GM21723 (cell line): ENCODE results near the gene AFDN.
"Not testable (repeated sequence)": the region's sequence is repeated elsewhere in the genome, so short reads cannot be mapped to it uniquely, and the experiment has no call there.

ENCODE experiments used
- ATAC-seq: cut with Tn5 transposase; IDR thresholded peaks from one replicate; pipeline ENCODE4 v1.9.1; 2021; ENCODE audit warnings: mild to moderate bottlenecking, moderate library complexity; ENCODE audit not compliant: unreplicated experiment

Gene AFDN

DNA sequence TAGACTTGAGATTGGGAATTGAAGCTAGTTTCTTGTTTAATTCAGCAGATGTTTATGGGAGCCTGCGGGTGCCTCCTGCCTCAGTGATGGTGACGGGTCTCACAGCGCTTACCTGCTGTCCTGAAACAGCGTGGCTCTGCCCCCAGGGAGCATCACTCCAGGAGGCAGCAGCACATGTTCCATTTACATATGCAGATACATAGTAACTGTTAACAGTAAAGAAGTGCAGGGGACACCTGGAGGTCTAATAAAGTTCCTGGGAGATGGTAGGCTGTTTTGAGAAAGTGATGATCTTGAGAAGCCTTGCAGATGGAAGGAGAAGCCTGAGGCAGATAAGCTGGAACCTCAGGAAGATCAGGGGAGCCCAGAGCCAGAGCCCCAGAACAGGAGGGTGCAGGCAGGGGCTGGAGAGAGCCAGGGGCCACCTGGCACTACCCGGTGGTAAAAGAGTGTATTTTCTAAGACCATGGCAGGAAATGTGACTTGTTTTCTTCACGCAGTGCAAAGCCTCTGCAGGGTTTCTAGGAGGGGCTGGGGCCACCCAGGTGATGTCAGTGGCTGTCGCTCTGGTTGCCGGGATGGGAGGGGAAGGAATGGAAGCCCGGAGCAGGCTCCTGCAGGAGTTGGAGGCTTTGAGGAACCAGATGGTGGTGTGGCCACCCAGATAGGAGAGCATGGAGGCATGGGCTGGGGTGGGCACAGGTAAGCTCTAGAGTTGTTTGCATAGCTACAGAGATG is 146.6 kb downstream of the AFDN start:
- ATAC-seq = no peak

DNA sequence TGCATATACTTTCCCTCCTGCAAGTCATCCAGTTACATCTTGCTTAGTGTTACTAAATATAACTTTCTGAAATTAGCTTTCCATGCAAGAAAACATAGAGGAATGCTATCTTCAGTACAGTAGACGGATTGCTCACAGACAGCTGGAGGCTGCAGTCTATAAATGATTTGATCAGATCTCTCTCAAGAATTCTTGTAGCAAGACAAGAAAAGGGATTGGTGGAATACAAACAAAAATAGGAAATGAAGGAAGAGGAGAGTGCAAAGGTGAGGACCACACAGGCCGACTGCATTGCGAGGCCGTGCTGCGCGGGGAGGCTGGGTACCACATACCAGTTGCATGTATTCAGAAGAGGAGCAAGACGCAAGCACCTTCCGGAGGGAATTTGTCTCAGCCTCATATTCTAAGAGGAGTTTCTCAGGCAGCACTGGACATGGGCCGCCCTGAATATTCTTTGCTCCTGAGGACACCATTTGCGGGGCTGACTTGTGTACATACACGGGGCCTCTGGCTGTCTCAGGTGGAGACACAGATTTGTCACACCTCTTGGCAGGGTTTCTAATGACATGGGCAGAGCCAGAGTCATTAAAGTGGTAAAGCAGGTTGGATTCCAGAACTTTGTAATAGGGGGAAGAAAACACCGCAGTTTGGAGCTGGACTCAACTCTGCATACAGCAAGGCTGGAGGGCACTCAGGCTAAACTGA is 148.1 kb downstream of the AFDN start:
- no peak for ATAC-seq

DNA sequence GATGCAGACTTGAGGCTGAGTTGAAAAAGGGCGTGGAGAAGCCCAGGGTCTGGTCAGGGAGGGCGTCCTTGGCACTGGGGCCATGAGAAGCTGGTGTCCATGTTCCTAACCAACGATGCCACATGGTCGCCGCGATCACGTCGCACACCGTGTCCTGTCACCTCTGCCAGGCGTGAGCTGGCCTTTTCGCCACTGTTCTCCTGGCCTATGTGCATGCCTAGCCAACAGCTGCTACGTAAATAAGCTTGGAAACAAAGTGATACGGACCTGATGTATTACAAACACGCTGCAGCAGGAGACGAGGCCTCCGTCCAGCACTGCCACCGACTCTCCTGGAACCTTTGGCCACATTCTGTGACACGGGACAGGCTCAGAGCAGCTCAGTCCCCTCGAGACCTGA is 148.7 kb downstream of the AFDN start:
- ATAC-seq = no peak

DNA sequence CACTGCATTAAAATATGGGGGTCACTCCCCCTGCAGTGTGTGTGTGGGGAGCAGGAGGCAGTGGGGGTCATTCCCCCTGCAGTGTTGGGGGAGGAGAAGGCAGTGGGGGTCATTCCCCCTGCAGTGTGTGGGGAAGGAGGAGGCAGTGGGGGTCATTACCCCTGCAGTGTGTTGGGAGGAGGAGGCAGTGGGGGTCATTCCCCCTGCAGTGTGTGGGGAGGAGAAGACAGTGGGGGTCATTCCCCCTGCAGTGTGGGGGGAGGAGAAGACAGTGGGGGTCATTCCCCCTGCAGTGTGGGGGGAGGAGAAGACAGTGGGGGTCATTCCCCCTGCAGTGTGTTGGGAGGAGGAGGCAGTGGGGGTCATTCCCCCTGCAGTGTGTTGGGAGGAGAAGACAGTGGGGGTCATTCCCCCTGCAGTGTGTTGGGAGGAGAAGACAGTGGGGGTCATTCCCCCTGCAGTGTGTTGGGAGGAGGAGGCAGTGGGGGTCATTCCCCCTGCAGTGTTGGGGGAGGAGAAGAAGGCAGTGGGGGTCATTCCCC is 149.5 kb downstream of the AFDN start:
- not testable (repeated sequence) for ATAC-seq

DNA sequence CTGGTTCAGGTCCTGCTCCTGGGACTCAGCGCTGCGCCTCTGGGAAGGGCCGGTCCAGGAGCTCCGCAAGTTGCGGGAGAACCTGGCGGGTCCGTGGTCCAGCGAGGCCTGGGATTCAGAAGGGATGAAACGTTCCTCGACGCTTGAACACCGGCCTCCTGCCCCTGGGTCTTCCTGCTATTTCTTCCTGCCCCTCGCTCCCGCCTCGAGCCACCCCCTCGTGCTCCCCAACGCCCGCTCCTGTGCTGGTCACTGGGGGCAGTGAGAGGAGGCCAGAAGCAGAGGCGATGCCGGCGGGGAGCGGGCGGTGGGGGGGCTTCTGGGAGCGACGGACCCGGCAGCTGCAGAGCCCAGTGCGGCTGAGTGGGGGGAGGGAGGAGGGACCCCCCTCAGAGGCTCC is 150.0 kb downstream of the AFDN start:
- ATAC-seq = no peak

DNA sequence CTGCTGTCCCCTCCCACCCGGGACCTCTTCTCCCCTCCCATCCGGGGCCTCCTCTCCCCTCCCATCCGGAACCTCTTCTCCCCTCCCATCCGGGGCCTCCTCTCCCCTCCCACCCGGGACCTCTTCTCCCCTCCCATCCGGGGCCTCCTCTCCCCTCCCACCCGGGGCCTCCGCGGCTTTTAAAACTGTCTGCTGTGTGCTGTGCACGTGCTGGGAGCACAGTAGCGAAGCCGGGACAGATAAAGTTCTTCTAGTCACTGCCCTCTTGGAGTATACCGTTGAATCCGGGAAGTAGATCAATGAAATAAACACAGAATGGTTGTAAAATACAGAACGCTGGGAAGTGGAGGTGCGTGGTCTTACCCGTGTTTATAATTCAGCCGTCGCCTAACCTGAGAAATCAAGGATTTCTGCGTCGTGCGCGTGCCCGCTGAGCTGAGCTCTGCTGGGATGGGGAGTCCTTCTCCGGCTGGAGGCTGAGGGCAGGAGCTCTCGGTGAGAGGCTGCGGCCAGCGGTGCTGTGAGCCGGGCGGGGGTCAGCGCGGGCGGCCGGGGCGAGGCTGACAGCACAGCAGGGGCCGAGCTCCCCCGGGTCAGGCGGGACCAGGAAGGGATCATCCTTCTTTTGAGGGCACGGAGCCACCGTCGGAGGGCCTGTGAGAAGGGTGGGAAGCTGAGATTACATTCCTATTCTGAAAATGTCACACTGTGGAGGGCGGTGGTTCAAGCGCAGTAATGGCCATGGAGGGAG is 151.2 kb downstream of the AFDN start:
- no peak for ATAC-seq

DNA sequence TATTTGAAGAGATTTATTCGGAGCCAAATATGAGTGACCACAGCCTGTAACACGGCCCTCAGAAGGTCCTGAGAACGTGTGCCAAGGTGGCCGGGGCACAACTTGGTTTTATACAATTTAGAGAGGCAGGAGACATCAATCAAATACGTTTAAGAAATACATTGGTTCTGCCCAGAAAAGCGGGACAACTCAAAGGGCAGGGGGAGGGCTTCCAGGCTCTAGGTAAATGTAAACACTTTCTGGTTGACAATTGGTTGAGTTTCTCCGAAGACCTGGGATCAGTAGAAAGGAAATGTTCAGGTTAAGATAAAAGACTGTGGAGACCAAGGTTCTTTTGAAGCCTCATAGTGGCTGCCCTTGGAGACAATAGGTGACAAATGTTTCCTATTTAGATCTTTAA is 151.9 kb downstream of the AFDN start:
- no peak for ATAC-seq

DNA sequence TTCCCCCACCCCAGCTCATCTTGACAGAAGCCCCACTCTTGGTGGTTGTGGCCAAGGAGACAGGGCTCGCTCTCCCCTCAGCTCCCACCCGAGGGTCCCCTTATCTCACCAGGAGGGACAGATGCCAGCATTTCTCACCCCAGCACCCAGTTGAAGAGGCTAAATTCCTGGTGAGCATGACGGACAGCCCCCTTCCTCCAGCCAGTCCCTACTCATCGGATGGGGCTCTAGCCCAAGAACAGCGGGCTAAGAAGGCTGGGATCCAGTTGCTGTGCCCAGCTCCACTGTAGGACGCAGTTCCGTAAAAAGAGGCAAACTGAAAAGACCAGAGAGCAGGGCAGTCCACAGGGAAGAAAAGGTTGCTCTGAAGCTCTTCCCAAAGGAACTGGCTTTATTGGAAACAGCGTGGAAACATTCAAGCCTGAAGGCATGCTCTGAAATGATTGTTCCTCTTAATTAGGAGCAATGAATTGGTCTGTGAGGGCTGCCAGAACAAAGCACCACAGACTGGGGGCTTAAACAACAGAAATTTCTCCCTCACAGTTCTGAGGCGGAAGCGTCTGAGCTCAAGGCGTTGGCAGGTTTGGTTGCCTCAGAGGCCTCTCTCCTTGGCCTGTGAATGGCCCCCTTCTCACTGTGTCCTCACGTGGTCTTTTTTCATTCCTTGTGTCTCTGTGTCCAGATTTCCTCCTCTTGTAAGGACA is 152.9 kb downstream of the AFDN start:
- ATAC-seq = no peak

DNA sequence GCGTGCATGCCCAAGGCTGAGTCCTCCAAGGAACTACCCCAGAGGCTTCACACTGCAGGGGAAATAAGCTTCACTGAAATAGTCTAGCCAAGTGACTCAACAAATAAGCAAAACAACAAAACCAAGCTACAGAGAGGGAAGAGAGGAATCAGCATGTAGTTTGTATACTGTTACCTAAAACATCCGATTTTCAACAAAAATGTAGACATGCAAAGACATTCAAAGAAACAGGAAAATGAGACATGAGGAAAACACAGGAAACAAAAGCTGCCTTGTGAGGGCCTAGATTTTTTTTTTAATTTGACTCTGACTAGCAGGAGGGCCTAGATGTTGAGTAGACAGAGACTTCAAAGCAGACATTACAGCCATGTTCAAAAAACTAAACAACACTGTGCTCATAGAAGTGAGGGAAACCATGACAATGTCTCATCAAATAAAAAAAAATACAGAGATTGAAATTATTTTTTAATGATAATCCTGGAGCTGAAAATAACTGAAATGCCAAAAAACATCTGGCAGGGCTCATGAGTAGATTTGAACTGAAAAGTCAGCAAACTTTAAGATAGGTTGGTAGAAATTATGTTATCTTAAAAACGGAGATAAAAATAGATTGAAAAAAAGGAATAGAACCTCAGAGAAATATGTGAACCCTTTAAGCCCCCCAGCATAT is 154.3 kb downstream of the AFDN start:
- no peak for ATAC-seq

DNA sequence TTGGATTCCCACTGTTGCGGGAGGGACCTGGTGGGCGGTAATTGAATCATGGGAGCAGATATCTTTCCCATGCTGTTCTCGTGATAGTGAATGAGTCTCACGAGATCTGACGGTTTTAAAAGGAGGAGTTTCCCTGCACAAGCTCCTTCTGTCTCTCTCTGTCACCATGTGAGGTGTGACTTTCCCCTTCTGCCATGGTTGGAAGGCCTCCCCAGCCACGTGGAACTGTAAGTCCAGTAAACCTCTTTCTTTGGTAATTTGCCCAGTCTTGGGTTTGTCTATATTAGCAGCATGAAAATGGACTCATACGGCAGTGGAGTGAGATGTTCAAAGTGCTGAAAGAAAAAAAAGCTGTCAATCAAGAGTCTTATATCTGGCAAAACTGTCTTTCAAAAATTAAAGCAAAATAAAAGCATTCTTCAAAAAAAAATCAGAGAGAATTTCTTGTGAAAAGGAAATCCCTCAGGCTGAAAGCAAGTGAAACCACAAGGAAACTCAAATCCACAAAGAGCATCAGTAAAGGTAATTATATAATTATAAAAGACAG is 155.3 kb downstream of the AFDN start:
- no peak for ATAC-seq

DNA sequence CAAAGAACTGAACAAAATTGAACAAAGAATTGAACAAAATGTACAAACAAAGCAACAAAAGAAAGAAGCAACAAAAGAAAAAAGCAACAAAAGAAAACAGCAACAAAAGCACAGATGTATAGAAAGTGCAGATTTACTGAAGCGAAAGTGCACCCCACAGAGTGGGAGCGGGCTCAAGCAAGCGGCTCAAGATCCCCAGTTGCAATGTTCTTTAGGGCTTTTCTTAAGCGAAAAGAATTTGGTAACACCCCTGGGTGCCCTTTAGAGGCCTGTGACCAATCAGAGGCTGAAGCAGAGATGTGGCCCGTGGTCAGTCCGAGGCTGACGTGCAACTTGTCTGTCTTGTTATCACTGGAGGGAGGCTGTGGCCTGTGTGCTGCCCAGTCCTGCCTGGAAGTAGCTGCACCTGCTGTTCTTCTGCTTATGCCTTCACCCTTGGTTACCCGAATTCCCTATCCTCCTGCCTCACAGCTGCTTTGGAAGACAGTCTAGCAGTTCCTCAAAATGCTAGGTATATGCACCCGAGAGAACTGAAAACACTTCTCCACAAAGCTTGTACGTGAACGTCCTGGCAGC is 157.5 kb downstream of the AFDN start:
- no peak for ATAC-seq

DNA sequence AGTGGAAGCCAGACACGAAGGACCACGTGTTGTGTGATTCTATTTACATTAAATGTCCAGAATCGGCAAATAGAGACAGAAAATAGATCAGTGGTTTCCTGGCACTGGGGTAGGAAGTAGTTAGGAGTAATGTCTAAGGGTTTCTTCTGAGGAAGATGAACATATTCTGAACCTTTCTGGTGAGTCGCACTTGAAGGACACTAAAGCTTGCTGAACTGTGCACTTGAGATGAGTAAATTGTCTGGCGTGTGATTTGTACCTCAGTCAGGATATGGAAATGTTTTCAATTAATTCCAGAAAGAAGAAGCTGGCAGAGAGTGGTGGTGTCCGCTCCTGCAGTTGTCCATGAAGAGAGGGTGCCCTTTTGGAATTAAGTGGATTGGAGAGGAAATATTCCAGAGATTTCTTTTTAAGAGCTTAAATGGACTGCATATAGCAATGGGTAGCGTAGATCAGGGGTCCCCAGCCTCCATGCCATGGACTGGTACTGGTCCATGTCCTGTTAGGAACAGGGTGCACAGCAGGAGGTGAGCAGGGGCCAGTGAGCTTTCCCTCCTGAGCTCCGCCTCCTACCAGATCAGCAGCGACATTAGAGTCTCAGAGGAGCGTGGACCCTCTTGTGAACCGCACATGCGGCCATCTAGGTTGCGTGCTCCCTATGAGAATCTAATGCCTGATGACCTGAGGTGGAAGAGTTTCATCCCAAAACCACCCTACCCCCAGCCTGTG is 158.3 kb downstream of the AFDN start:
- no peak for ATAC-seq

DNA sequence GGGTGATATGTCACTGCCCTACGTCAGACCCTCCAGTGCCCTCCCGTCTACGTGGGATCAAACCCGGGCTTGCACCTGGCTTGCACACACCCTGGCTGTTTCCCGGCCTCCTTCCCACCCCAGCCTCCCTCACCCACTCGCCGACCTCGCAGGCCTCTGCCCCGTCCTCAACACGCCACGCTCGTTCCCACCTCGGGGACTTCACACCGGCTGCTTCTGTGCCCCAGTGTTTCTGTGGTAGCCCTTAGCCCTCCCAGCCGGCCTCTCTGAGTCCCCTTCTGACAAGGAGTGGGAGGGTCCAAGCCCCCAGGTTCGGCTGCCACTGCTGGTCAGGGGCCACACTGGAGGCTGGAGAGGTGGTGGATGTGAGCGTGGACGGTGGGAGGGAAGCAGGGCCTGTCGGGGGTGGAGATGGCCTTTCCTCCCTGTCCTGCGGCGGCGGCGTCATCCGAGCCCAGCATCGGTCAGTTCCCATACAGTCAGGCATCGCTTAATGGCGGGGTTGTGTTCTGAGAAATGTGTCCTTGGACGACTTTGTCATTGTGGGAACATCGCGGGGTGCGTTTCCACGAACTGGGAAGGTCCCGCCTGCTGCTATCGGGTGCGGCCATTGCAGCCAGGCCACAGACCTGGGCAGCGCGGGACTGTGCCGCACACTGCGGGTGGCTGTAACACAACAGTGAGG is 159.3 kb downstream of the AFDN start:
- no peak for ATAC-seq

DNA sequence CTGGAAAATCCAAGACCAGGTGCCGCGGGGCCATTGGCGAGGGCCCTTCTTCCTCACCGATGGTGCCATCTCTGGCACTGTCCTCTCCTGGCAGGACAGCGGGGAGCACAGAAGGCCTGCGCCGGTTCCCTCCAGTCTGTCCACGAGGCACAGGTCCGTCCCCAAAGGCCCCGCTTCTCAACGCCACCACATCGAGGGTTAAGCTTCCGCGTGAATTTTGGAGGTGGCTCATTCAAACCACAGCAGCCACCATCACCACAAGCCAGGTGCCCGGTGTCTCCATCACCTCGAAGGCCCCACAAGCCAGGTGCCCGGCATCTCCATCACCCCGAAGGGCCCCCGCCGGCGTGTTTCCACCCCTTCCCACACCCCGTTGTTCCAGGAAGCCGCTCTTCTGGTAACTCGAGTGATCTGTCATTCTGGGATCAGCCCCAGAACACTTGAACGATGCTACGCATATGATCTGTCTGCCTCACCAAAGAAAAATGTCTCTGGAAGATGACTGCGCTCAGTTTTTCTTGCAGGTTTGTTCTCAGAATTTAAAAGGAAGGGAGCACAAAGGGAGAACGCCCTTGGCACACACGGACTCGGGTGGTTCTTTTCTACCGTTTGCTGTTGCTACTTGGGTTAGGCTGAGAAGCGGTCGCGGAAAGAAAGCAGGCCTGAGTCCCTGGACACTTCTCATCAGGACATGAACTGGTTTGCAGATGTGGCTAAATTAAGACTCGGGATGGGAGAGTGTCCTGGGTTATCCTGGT is 160.9 kb downstream of the AFDN start:
- no peak for ATAC-seq

DNA sequence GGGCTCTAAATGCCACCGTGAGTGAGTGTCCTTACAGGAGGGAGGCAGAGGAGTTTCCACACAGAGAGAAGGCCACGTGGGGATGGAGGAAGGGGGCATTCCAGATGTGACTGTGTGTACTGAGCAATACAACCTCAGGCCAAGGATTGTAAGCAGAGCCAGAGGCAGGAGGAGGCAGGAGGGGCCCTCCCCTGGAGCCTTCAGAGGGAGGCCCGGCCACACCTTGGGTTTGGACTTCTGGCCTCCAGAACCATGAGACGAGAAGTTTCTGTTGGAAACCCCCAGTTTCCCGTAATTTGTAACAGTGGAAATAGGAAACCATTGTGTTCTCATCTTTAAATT is 161.4 kb downstream of the AFDN start:
- no peak for ATAC-seq

DNA sequence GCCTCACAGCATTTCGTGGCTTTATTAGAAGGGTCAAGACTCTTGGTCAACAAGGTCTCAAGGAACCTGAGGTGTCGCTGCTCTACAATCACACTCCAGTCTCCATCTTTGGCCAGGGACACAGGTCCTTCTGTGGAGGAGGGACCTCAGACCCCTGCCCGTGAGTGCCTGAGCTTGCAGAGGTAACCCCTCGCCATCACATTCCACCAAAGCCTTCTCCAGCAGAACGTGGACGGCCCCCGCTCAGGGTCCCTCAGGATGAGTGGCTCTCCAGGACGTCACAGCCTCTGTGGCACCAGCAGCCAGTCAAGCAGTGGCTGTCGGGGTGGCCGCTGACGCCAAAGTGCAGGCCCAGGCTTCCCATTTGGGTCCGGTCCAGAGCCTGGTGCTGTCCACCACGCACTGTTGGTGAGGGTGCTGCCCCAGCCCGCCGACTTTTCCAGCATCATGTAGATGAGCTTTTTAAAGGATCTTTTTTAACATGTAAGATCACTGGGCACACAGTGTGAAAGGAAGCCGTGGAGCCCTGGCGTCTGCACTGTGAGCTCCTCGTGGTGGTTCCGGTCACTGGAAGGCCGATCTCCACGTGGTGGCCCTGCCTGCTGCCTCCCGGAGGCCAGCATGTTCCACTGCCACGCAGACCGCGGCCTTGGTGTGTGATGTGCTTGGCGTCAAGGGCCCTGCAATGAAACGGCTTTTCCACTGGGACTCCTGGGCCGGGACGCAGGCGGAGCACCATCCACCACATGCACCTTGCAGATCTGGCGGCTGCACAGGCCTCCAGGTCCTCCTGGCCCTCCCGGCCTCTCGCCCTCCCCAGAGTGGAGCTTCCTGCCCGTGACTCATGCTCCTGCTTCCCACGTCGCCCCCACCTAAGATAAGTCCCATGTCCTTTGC is 162.5 kb downstream of the AFDN start:
- no peak for ATAC-seq
